OCI-LY7 (cell line): ENCODE measurements around the gene ROCK2.

Experiments used
- EZH2phosphoT487 ChIP-seq: fragments of 200-600 bp; sonication (generic); IDR thresholded peaks from 2 replicates; pipeline ENCODE4 v1.6.1; 2018; ENCODE audit warnings: low read depth, borderline replicate concordance, mild to moderate bottlenecking, mixed run types, antibody characterized with exemption, low read length, moderate library complexity, mixed read lengths
- TF ChIP-seq, protein P1 (sequence below): fragments of 200-600 bp; sonication (generic); conservative IDR thresholded peaks from 2 replicates; pipeline ENCODE4 v1.5.1; 2014; ENCODE audit warnings: mild to moderate bottlenecking, antibody characterized with exemption, low read length, moderate library complexity, mixed read lengths

GRCh38 chr2:11292464-11293255 lies 51.8 kb downstream of the ROCK2 start:
- TF ChIP-seq, protein P1, sequence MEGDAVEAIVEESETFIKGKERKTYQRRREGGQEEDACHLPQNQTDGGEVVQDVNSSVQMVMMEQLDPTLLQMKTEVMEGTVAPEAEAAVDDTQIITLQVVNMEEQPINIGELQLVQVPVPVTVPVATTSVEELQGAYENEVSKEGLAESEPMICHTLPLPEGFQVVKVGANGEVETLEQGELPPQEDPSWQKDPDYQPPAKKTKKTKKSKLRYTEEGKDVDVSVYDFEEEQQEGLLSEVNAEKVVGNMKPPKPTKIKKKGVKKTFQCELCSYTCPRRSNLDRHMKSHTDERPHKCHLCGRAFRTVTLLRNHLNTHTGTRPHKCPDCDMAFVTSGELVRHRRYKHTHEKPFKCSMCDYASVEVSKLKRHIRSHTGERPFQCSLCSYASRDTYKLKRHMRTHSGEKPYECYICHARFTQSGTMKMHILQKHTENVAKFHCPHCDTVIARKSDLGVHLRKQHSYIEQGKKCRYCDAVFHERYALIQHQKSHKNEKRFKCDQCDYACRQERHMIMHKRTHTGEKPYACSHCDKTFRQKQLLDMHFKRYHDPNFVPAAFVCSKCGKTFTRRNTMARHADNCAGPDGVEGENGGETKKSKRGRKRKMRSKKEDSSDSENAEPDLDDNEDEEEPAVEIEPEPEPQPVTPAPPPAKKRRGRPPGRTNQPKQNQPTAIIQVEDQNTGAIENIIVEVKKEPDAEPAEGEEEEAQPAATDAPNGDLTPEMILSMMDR = no peak
- no peak for TF ChIP-seq EZH2phosphoT487
